Stimulated activated CD4-positive, alpha-beta T cell treated with anti-CD3 and anti-CD28 coated beads, Interleukin-1b, Interleukin-23, amount 100 ng/mL, for 4 hours (primary cell): ENCODE measurements around the gene CCDC82.

Experiments used
- DNase-seq, 2 donors: peaks; one replicate each; pipeline ENCODE4 v3.0.0-alpha.2; 2020; ENCODE audit warnings: low read depth in 2 of 2

CCDC82 gene

GRCh38 chr11:96329419-96329818, 60.3 kb downstream of the CCDC82 start:
- no peak for DNase-seq

DNA sequence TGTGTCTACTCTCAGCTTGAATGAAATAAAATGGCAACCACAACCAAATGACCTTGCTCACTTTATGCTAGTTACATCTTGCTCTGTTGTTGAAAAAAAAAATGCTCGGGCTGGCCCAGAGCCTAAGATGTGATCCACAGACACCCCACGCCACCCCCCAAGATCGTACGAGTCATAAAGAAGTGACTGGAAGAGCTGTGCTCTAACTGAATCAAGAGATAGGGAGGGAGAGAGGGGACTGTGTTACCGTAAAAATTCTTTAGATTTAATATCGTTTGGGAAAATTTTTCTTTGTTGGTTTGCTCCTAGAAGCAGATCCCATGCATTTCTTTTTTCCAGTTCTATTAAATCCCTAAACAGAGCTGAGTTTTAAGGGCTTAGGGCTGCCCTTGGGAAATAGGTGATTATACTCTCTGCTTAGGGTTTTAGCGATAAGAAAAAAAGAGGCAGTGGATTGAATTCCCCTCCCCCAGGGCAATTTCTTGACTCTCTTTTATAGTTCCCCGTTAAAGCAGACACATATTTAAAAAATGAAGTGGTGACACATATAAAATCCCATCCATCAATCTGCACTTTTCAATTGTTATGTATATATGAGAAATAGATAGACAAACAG, 61.2 kb downstream of the CCDC82 start:
- no peak for DNase-seq

DNA sequence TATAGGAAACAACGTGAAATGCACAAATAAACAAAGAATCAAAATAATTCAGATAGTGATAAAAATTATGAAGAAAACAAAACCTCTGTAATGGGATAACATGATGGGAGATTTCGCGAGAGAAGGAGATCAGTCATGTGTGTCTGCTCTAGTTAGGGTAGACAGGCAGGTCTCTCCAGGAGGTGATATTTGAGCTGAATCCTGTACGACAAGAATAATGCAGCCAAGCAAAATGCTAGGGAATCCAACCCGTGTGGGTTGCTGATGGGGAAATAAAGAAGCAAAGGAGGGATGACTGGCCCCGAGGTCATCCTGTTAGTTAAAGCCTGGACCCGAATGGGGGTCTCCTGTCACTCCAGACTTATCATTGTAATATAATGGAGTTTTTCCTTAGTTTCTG, 62.8 kb downstream of the CCDC82 start:
- no peak for DNase-seq

DNA sequence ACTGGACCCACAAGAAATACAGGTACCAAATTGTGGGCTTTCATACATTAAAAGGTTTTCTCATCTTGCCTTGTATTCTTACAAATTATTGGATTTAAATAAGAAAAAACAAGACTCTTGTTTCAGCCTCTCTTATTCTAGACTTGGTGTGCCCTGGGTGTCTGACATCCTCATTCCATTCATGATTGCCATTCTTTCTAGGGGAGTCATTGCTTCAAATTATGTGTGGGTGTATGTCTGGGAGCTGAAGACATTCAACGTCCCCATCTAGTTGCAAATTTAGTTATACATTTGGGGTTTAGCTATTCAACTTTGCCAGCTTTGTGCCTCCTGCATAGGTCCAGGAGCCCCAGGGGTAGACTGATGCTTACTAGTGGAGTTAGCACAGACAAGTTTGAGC, 64.8 kb downstream of the CCDC82 start:
- DNase-seq = no peak

- no peak for DNase-seq
Measured at GRCh38 chr11:96323642-96323985, 66.1 kb downstream of the CCDC82 start.

- no peak for DNase-seq
Measured at GRCh38 chr11:96322775-96323641, 66.7 kb downstream of the CCDC82 start.

- no peak for DNase-seq
Measured at GRCh38 chr11:96321091-96321490, 68.6 kb downstream of the CCDC82 start.

DNA sequence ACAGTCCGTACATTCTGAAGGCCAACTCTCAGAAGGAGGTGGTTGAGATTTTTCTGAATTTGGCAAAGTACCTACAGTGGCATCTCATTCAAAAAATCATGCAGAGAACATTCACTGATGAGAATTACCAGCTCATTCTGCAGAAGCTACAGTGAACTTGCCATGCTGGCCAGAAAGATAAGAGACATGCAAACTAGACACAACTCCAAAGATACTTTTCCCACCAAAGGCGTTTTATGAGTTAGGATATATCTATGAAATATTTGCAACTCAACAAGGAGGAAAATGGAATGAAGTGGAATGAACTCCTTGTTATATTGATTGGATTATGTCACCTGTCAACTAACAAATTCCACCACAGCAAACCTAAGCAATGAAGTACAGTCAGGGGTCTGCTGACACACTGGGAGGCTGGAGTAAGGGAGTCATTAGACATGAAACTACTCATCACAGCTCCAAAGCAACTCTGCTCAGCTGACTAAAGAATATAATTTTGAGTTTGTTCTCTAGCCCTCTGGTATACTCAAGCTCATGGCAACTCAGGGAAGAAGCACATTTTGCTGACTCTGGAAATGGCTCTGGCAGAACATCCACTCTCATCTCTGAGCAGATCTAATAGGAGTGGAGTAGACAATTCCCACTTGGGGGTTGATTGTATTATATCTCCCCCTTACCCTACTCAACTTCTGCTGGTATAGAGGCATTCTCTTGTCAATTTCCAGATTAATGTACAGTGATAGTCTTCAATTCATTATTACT, 69.6 kb downstream of the CCDC82 start:
- DNase-seq = no peak

- no peak for DNase-seq
Measured at GRCh38 chr11:96318850-96319249, 70.9 kb downstream of the CCDC82 start.

GRCh38 chr11:96318399-96318798, 71.3 kb downstream of the CCDC82 start:
- DNase-seq = no peak

DNA sequence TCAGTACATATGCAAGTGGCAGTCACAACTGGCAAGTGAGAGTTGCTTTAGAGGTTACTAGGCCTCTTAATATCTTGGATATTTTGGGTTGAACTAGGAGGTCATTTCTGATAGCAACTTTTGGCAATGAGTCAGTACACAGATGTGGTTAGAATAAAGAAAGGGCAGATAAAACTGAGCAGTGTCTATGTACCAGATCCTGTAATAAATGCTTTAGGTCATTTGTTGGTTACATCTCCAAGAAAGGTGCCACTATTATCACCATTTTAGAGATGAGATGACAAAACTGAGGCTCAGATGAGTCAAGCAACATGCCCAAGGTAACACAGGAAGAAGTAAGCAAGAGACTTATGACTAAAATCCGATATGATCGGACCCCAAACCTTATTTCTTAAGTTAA, 71.7 kb downstream of the CCDC82 start:
- no peak for DNase-seq

- DNase-seq = no peak
Measured at GRCh38 chr11:96317571-96317970, 72.1 kb downstream of the CCDC82 start.

DNA sequence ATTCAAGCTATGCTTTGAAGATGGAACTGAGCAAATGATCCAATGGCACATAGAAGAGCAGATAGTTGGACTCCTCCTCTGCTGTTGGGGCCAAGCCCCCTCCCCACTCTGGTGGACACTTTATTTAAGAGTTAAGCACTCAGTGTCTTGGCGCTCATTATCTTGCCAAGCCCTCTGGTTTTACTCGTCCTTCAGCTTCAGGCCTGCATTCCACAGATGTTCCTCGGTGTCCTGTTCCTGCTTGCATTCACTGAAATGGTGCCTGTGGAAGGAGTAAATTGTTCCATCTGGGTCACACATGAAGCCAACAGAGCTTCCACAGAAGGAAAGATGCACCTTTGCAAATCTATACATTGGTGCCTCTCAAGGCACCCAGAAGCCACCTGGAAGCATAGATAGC, 72.8 kb downstream of the CCDC82 start:
- no peak for DNase-seq

GRCh38 chr11:96315476-96315875, 74.2 kb downstream of the CCDC82 start:
- DNase-seq = no peak

DNA sequence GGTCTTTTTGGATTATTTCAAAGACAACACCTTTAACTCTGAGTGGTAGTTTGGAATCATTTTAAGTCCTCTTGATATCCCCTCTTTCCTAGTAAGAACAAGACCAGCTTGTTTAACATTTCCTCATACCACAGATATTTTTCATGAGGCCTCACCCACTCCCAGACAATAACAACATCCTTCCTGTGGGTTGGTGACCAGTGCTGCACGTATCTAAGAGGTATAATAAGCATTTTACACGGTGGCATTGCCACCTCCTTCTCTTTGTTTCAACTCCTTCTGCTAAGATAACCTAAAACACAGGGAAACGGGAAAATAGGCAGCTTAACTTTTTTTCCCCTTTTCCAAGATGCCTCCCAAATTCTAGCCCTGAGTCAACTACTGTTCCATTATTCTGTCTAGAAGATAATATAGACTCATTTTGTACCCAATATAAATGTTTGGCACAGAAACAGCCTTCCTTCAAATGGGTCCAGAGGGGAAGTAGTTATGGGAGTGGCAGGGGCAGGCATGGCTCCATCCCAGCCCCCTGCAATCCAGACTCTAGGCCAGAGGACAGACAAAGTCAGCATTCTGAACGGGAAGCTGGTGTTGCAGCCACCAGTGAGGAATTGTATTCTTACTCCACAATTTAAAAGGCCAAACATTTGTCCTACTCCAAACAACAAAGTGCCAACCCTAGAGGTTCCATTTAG, 75.2 kb downstream of the CCDC82 start:
- DNase-seq = no peak

- no peak for DNase-seq
Measured at GRCh38 chr11:96313163-96313562, 76.5 kb downstream of the CCDC82 start.

GRCh38 chr11:96311120-96311568, 78.6 kb downstream of the CCDC82 start:
- DNase-seq = no peak

DNA sequence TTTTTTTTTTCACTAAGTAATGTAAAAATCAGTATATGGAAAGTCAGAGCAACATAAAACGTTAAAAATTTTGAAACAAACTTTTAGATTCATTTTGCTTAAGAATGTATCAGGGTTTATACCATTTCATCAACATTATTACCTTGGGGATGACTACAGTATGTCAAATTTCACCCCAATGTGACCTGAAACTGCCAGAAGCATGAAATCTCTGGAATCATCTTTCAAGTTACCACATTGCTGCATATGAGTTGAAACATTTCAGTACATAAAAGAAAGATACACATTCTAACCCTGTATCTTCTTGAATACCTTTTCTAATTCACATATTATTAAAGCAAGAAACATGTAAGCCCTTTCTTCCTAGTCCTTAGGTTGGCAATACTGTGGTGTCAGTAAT, 79.5 kb downstream of the CCDC82 start:
- no peak for DNase-seq

DNA sequence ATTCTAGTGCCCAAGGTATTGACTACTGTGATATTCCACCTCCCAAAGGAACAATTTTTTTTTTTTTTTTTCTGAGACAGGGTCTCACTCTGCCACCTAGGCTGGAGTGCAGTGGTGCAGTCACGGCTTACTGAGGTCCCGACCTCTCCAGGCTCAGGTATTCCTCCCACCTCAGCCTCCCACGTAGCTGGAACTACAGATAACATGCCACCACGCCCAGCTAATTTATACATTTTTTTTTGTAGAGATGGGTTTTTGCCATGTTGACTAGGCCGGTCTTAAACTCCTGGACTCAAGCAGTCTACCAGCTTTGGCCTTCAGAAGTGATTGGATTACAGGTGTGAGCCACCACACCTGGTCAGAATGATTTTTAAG, 80.1 kb downstream of the CCDC82 start:
- no peak for DNase-seq

- DNase-seq = no peak
Measured at GRCh38 chr11:96309016-96309642, 80.6 kb downstream of the CCDC82 start.

- DNase-seq = no peak
Measured at GRCh38 chr11:96307776-96308140, 82.0 kb downstream of the CCDC82 start.
